GDM1 (cell line): ENCODE data around the gene PARD3.

ENCODE experiments used
- DNase-seq: peaks from one replicate; lab custom pipeline; 2025; lab: John Stamatoyannopoulos, UW

Gene PARD3

DNA sequence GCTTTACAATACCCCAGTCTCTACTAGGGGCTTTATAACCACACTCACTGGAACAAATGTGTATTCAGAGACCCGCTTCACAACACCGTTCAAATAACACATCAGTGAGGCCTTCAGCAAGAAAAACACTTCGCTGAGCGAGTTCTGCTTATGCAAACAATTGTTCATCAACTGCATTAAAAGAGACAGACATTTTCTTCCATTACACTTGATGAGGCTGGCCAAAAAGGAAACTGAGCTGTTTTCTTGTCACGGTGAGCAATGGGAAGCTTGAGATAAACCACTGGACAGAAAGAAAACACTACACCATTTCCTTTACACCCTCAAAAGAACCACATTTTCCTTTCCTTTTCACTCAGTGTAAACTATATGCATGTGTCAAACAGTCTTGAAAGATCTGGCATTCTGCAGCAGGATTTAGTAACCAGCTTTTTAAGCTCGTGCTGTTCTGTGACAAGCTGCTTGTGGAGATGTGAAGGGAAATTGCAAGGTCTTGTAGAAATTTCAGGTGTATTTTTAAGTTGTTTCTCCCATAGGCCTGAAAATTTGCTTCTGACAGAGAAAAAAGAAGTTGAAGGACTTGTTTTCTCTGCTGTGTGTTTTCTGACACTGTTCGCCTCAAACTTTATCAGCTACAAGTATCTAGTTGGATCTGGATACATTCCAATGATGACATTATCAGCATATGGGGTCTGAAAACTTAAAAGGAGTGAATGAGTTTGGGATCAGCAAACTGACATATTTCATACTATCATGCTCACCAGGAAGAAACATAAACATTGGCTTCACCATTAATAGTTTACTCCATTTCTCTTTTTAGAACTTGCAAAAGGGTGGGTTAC lies 693.1 kb downstream of the PARD3 start:
- peak; percentile 57 for DNase-seq

DNA sequence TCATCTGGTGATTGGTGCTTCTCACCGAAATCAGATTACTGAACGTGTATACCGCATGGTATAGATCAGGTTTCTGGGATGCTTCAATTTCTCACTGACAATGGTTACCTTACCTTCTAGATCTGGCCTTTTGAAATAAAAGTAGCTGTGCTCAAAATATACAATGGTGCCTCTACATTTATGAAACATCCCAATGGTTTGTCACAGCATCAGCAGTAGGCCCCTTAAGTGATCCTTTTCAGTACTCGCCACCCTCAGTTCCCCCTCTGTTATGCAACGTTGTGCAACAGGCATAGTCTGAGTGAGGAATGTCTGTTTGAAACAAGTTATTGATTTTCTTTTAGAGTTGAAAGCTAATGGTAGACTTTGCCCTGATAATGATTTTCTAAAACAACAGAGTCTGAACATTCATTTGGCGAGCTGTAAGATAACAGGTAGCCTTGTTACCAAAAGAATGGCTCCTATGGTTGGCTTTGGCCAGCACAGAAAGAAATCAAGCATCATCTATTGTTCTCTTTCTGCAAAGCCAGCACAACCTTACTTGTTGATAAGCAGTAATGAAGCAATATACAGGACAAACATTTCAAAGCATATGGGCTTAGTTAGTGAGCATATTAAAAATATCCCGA lies 693.9 kb downstream of the PARD3 start:
- no peak for DNase-seq

DNA sequence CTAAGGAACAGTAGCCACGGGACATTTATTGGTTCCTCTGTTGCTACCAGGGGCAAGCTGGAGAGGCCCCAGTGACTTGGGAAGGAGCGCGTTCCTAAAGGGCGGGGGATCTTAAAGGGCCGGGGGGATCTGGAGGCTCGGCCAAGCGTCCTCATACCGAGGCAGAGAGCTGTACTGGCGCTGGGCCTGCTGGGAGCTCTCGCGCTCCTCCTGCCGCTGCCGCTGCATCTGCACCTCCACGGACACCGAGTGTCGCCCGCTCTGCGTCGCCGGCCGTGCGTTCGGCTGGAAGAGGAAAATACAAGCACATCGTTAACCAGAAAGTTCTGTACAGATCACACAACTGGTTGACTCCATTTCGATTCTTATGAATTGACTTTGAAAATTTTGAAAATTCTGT lies 695.6 kb downstream of the PARD3 start:
- DNase-seq, result no peak

DNA sequence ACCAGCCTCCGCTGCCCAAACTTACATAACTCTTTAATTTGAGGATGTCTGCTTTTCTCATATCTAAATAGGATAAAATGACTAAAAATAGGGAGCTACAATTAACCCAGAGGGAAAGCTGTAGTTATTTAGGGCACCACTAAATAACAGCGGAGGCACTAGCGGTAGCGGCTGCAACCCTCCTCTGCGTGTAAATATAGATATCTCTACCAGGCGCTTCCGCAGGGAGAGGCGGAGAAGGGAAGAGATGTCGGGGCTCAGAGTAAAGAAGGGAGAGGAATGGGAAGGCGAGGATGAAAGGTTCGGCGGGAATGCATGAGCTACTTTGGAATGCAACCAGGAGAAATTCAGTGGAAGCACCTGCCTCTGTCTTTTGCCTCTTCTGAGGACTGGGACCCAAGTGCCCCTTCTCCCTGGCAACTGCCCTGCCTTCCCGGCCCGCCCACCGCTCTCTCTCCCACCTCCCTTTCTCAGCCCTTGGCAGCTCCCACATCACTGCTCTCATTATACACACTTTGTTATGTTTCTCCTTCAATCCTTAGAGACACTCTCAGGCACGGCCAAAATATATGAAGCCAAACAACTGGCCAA lies 698.3 kb downstream of the PARD3 start:
- no peak for DNase-seq

DNA sequence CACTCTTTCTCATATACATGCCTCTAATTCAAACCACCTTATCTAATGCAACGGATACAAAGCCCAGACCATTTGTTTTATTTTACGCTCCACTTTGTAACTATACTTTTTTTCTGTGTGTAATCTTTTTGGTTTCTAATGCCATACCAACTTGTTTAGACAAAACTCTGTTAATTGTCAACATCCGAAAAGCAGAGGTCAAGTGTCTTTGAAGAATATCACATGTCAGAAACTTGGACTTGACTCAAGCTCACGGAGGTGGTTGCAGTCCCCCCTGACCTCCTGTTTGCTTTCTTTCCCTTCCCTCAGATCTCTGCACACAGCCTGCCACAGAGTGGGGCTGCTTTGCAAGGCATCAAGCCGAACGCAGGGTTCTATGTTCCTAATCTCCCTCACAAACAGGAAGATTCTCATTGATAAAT lies 698.9 kb downstream of the PARD3 start:
- DNase-seq, result no peak

DNA sequence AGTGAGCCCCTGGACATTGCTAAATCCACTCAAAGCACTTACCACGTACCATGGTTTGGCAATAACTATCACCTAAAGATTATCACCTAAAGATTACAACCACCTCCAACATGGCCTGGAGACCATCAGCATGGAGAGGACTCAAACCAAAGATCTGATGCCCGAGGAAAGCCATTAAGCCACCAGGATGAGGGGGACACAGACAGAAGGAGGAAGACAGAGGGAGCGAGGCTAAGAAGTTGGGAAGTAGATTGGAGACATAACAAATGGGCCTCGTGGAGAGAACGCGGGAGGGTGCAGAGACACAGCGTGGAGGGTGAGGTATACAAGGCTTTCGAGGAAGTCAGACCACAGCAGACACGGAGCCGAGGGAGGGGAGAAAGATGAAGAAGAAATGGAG lies 700.2 kb downstream of the PARD3 start:
- DNase-seq, result no peak

DNA sequence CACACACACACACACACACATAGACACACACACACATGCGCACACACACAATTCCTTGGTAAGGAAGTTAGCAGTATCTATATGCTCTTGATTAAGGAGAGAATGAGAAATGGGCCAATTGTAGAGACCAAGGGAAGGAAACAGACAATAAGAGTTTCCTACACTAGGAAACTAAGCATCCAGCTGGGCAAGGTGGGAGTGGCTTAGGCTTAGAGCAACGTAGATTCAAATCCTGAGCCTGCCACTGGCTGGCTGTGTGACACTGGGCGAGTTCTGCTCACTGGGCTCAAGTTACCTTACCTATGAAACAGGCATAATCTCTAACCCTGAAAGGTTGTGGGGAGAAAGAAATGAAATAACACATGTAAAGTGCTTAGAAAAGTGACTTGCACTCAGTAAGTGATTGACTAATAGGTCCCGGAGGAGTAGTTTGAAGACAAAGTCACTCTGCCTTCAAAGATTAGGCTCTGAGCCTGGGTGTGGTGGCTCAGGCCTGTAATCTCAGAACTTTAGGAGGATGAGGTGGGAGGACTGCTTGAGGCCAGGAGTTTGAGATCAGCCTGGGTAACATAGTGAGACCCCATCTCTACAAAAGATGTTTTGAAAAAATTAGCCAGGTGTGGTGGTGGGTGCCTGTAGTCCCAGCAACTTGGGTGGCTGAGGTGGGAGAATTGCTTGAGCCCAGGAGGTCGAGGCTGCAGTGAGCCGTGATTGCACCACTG lies 701.4 kb downstream of the PARD3 start:
- DNase-seq, result no peak

DNA sequence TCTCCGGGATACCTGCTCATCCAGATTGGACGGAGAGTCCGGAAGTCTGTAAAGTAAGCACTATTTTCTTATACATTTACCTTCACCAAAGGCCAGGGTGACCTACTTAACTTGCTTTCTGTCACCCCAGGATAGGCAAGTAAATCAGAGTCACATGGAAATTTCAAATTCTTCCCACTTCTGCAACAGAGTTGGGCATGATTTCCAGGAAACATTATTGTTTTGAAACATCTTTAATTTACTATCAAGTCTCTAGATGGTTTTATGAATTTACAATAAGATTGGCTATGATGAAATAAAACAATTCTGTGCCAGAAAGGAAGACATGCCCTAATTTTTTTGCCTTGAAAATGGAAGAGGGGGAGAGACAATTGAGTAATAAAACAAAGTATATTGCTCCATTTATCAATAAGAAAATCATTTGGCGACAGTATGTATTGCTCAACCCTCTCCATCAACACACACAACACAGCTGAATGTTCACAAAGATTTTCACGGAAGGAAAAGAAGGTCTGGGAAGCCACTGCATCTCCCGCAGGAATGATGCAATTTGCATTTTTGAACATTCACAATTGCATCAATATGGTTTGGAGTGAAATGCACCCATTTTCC lies 702.8 kb downstream of the PARD3 start:
- no peak for DNase-seq

DNA sequence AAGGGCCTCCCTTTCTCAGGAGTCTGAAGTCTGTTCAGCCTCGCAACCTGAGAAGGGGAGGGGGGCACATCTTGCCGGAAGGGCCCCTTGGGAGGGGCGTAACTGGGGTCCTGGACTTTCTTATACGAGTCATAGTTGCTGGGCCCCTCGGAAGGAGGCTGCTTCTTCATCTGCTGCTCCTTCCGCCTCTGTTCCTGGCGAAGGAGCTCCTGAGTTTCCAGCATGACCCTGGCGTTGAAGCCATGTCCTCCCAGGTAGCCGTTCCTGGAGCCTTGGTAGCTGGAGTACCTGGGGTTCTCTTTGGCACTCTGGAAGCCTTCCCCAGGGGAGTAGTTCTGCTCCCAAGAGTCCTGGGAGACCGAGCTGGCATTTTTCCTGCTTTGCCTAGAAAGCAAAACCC lies 703.9 kb downstream of the PARD3 start:
- no peak for DNase-seq

DNA sequence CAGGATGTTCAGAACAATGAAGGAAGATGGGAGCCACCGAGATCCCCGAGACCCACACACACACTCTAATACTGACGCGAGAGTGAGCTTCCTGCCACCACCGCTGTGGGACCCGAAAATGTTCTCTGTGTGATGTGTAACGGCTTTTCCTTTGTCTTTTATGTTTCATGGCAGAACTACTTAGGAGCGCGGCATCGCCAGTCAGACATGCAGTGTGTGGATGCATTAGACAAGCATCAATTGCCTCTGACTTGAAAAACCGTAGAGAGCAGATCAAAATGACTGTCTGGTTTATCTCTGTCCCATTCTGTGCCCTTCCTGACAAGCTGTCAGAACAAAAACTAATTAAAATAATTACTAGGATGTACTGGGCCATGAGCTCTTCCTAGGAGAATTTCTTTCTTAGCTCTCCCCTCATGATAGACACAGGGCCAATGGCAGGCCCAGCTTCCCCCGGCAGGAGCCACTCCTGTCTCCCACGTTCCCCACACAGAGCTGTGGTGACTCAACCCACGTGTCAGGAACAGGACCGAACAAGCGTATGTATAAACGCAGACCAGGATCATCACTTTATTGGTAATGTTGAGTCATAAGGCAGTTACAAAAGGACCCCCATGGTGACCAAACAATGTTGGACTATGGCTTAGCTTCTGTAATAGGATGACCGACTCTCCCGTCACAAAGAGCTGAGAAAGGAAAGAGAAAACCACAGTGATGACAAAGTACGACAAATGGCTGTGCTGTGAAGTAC lies 705.0 kb downstream of the PARD3 start:
- no peak for DNase-seq

DNA sequence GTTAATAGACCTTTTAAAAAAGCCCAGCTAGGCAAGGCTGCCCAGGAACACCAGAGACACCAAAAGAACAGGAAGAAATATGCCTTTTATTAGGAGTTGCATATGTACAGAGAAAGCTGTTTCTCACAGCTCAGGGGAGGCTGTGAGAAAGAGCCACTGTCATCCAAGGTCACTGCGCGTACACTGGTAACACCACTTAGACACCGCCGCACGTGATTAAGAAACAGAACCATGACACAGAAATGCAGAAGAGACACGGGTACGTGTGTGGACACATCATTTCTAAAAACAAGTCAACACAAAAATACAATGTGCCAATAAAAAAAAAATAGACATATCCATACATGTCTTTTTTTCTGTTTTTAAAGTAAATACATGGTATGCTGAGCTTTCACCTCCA lies 705.6 kb downstream of the PARD3 start:
- no peak for DNase-seq

DNA sequence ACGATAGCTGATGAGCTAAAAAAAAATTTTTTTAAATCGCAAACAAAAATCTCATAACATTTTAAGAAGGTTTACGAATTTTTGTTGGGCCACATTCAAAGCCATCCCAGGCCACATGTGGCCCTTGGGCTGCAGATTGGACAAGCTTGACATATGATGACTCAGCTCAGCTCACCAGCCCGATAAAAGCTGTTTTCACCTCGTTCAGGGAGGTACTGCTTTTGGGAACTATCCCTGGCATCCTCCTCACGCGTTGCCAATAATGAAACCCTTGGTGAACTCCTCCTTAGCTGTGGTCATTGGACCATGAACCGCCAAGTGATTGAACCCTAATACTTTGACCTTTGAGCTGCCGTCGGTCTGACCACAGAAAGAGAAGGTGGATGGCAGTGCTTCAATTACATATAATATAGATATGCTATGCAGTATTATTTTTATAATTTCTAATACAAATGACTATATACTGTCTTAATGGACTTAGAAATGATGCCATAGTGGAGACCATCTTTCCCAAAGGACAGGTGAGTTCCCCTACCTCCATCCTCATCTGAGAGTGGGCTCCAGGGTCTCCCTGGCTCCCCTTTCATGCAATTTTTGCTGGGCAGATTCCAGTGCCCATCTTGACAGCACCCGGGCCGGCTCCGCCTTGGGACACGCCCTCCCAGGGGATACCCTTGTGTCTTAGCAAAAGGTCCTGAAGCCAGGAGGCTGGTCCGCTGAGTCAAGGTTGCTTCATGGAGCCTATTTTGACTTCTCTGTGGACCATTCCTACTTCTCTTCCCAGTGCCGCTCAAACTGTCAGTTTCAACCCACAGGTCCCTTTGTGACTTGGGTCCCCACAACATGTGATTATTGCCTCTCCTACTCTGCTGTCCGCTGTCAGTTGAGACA lies 707.2 kb downstream of the PARD3 start:
- no peak for DNase-seq

DNA sequence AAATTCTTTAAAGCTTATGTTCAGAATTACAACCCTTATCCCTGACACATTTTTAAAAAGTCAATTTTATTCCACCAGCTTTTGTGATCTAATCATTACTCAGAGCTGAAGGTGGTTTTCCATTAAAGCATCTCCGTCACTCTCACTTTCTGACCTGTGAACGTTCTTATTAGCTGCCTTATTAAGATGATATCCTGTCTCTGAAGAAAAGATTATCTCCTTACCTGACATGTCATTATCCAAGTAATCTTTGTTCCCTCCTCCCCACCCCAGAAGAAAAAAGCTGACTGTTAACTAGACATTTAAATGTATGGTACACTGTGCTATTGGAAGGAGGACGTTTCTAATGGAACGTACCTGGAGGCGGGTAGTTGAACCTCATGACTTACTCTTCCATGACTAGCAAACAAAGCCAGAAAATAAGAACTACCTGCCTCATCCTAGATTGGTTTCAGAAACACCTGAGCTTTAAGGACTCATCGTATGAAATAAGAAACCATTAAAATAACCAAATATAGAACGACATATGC lies 708.7 kb downstream of the PARD3 start:
- no peak for DNase-seq

DNA sequence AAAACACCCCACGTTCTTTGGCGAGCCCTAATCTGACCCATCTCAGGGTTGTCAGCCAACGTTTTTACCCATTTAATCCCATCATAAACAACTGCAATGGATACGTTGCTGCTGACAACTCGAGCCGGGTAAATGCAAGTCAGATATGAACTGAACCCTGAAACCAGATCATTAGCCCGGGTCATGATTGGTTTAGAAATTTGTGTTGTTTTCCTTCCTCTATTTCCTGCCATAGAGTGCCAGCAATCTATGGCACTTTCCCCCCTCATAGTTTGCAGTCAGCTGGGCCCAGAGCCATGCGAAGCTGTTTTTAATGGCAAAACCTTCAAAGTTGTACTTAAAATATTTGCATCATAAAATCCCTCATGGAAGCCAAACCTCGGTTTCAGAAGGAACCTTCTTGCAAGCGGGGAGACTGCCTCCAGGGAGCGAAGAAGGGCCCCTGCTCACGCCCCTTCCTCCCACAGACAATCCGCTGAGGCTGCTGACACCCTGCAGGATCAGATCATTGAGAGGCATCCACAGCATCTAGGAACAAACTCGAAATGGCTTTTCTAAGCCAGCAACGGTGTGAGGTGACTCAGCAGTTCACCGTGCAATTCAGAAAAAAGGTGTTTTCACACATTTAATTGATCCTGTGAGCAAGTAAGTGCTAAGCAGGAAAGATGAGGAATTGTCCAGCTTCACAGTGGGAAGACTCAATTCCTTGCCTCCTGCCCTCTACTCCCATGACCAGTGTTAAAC lies 710.1 kb downstream of the PARD3 start:
- DNase-seq, result no peak

DNA sequence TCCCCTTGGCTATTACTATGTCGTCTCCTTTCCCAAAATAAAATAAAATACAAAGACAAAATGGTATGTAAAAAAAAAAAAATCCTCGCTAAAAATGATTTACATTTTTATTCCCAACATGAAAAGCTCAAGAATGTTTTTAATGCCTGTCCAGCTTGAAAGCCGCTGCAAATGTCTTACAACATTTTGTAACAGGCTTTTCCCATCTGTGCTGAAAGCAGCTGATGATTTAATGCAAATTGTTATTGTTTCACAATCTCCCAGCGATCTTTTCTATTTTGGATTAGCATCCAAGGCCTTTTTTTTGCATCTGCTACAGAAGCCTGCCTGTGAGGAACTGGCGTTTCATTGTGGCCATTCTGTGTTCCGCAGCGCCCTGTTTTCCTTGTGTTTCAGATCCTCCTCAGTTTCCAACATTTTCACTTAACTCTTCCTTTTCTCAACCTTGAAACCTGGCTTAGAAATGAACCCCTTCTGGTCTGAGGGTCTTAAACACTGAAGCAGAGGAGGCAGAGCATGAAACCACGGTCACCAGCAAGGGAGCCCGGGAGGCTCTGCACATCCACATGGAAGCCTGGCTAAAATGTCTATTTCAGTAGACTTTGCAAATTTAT lies 712.1 kb downstream of the PARD3 start:
- DNase-seq, result no peak

DNA sequence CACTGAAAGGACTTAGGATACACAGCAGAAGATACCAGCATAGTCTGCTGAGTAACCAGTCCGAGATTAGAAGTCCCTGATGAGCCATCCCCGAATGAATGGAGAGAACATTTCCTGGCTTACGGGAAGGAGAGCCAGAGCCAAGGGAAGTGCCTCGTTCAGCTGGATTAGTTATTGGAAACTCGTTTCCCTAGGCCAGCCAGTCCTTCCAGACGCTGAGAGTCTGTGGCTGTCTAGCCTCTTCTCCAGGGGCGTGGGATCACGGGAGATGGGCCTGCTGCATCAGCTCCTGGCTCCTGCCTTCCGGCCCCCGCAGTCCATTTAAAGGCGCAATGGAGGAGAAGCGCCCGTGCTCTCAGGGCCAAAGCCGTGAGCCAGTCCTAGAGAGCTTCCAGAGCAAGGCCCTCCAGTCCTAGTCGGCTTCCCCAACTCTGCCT lies 712.8 kb downstream of the PARD3 start:
- DNase-seq, result no peak

DNA sequence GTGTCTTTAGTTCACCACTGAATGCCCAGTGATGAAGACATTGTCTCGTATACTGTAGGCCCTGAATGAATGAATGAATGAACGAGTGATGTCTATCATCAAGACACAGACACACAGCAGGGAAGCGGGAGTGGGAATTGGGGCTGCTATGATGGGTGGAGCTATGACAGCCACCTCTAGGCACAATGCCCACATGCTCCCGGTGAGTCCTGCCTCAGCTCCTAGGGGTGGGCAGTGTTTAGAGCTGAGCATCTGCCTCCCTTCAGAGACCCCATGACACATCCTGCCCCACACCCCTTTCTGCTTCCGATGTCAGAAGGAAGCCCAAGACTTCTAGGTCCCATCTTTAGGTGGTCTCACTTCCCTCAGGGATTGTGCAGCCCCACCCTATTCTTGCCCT lies 714.1 kb downstream of the PARD3 start:
- DNase-seq, result no peak

DNA sequence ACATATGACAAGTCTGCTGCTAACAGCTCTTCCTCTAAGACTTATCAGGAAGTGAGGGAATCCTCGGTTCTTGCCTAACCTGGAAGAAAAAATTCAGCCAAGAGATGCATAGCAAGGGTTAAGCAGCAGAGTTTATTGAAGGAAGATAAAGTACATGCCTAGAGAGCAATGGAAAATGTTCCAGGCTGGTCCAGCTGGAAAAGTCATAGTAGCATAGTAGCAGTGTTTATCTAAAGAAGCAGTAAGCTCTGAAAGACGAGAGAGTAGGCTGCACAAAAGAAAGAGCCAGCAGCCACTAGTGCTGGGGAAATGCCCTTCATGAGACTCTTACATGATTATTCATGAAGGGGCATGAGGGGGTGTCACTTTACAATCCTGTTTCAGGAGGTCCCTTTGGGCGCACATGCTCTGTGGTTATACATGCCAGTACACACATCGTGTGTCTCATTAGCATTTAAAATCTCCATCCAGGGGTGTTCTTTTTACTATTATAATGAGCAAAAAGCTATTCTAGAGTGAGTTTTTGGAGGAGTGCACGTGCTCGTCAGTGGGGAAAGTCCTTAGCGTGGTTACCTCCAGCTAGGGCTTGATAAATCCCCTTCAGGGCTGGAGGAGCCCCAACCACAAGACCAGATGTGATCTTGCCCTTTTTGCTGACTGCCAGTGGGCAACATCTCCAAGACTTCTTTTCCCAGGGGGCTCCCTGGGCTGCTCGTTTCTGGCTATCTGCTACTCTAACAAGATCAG lies 716.1 kb downstream of the PARD3 start:
- no peak for DNase-seq
